ENCODE results near the gene KCNG2. TPM values are rescaled to one million over a fixed set of nuclear protein-coding genes. Genes with fewer than 3 reads are reported as not detected.

Gene KCNG2
- total and polyA plus RNA-seq, 2 of the 4 experiments (the other 2 are of a cell fraction), result not detected

GRCh38 chr18:79942786-79943607 is 145.3 kb downstream of the KCNG2 start:
- ChIA-PET POLR2A (ENCODE audit: unreplicated experiment) (no interaction called here), CTCF (interaction anchor here (0.8 kb wide), 1 partner anchor 63 kb away, joined by 3 read pairs; no protein-coding TSS in a partner anchor)
- dilution Hi-C loops (cut with HindIII; ENCODE audit: low sequenced_read_pairs, unreplicated experiment), result no loop called here
- Histone ChIP-seq H3K4me1 (ENCODE audit: control insufficient read depth, insufficient read depth, low read length) (peaks cover 7% of the 10 kb centered on the region; the same call in 1 of the 2 replicates), H3K23ac (ENCODE audit: low read depth, low read length) (no peak overlapping the region), H4K8ac (ENCODE audit: low read depth in 2 of 2, low read length in 2 of 2) (no peak overlapping the region), H2BK120ac (ENCODE audit: low read depth, low read length) (no peak overlapping the region), H3K4me2 (ENCODE audit: low read depth, low read length) (no peak overlapping the region), H2AK5ac (ENCODE audit: low read depth, low read length) (no peak overlapping the region), H3K4ac (ENCODE audit: low read depth, low read length) (no peak overlapping the region), H3K27me3 (ENCODE audit: control insufficient read depth, insufficient read depth, low read length) (no peaks in the 10 kb centered on the region), H2AFZ (replicated peaks; ENCODE audit: low read length, poor library complexity) (no peak overlapping the region), H2BK15ac (ENCODE audit: low read depth, low read length) (no peak overlapping the region), H4K20me1 (ENCODE audit: insufficient read depth, low read length) (peaks cover 73% of the 10 kb centered on the region), H2AK9ac (replicated peaks; ENCODE audit: low read depth, low read length, poor library complexity) (no peak overlapping the region), H4K5ac (ENCODE audit: low read depth, low read length) (no peak overlapping the region), H3K56ac (ENCODE audit: extremely low read depth, insufficient read depth, low read length) (no peak overlapping the region), H3K27ac (ENCODE audit: insufficient read depth, low read length) (no peak overlapping the region), H3K9me1 (ENCODE audit: insufficient read depth, low read length) (peaks cover 10% of the 10 kb centered on the region), H3K79me1 (ENCODE audit: low read depth in 1 of 2, low read length in 2 of 2) (peaks cover 14 to 85% of the 10 kb centered on the region in 2 experiments), H3K4me3 (ENCODE audit: insufficient read depth, low read depth, low read length) (no peak overlapping the region), H2BK20ac (ENCODE audit: low read depth, low read length) (no peak overlapping the region), H3K9ac (ENCODE audit: low read depth, low read length) (no peak overlapping the region), H3K9me3 (ENCODE audit: control insufficient read depth, insufficient read depth, low read length) (no peaks in the 10 kb centered on the region), H3K14ac (replicated peaks; ENCODE audit: low read depth, low read length) (no peak overlapping the region), H3K36me3 (ENCODE audit: control insufficient read depth, insufficient read depth, low read length) (peaks cover 51% of the 10 kb centered on the region), H2BK5ac (ENCODE audit: low read depth, low read length, poor library complexity, severe bottlenecking) (no peak overlapping the region), H3K18ac (ENCODE audit: low read depth, low read length) (no peak overlapping the region), H4K91ac (ENCODE audit: insufficient read depth, low read depth, low read length) (no peak overlapping the region)
- TF ChIP-seq RFX5 (IDR thresholded peaks at IDR 0.05; ENCODE audit: low read depth, low read length) (no peak), MAFK (IDR thresholded peaks at IDR 0.05; ENCODE audit: low read depth, low read length) (no peak), USF2 (IDR thresholded peaks at IDR 0.05; ENCODE audit: low read depth, low read length) (no peak)
- no peak for ATAC-seq (ENCODE audit: low read depth)
- no peak for DNase-seq
- BruUV-seq (replicated peaks), result no TSS peak
- intact Hi-C loops (cut with micrococcal nuclease), result no loop called here
- in situ Hi-C loops (cut with MboI; ENCODE audit: low sequenced_read_pairs), result no loop called here
- WGBS, 2 experiments (ENCODE audit: extremely low coverage in 2 of 2, insufficient read length in 1 of 2), result 86% methylated on average over 19 of the region's 31 CpGs; no CpG with 5 or more reads in 1 of the 2 experiments

Data from IMR-90 (cell line).